GM19324 (cell line): ENCODE results near the gene RTL9.

Source experiments
- ATAC-seq: cut with Tn5 transposase; IDR thresholded peaks from one replicate; pipeline ENCODE4 v1.9.1; 2021; ENCODE audit warnings: mild to moderate bottlenecking, moderate library complexity; ENCODE audit not compliant: unreplicated experiment, low FRiP score

Gene RTL9

DNA sequence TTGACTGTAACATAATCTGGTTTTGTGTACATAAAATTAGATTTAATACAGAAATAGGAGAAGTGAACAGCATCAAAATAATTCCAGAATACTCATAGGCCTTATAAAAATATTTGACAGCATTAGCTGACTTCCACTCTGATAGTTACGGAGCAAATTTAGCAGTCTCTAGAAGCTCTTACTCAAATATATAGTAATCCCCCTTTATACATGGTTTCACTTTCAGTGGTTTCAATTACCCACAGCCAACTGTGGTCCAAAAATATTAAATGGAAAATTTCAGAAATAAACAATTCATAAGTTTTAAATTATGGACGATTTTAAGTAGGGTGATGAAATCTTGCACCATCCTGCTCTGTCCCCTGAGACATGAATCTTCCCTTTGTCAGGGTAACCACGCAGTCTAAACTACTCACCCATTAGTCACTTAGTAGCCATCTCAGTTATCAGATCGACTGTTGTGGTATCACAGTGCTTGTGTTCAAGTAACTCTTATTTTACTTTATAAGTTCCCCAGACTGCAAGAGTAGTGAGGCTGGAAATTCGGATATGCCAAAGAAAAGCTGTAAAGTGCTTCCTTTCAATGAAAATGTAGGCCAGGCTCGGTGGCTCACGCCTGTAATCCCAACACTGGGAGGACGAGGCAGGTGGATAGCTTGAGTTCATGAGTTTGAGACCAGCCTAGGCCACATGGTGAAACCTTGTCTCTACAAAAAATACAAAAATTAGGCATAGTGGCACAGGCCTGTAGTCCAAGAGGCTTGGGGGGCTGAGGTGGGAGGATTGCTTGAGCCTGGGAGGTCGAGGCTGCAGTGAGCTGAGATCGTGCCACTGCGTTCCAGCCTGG is 17.2 kb upstream of the RTL9 start:
- no peak for ATAC-seq

DNA sequence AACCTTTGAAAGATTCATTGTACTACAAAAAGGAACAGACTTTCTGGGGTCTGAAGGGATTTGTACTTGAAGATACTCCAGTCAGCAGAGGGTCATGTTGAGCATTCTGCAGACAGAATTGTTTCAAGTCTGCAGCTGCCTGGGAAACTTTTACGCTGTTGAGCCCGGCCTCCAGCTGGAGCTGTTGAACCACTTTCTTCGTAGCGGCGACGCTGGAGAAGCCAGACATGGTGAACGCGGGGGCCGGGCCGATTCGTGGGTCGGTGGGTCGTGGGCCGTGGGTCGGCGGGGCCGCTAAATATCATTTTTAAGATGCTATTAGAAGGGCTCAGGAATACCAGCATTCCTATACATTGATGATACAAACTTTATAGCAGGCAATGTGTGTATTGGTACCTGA is 12.0 kb upstream of the RTL9 start:
- no peak for ATAC-seq

DNA sequence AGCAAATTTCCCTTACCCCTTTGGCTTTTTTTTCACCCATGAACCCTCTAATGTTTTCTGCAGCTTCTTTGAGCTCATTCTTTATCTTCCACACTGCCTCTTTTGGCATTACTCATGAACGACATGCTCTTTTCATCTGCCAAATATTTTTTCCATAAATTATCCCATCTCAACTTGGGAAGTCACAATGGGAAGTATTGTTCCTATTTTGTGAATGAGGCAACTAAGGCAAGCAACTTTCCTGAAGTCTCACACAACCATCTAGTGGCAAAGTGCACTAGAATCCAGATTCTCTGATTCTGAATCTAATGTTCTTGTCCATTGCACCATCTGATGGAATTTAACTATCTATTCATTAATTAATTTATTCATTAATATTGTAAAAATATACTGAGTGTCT is 625 bp downstream of the RTL9 start:
- no peak for ATAC-seq

GRCh38 chrX:110363244-110363643 is 4.6 kb downstream of the RTL9 start:
- no peak for ATAC-seq

DNA sequence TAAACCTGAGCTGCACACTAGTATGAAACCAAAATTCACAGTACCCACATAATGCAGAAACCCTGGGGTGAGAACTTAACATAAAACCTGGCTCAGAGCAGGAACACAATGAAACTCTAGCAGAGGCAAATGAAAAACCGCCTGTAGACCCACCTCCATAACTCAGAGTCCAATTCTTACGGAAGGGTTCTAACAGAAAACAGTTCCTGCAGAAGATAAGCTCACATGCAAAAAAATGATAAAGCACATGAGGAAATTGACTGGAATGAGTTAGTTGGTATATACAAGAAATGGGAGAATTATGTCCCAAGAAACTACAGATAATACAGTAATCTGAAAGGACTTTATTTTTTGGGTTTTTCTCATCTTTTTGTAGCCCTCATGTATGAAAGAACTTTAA is 14.7 kb downstream of the RTL9 start:
- ATAC-seq: no peak

- peak; percentile 57 for ATAC-seq
Measured at GRCh38 chrX:110374559-110374958, 15.9 kb downstream of the RTL9 start.

- ATAC-seq: no peak
Measured at GRCh38 chrX:110381216-110381615, 22.6 kb downstream of the RTL9 start.

GRCh38 chrX:110383414-110383813 is 24.8 kb downstream of the RTL9 start:
- no peak for ATAC-seq

DNA sequence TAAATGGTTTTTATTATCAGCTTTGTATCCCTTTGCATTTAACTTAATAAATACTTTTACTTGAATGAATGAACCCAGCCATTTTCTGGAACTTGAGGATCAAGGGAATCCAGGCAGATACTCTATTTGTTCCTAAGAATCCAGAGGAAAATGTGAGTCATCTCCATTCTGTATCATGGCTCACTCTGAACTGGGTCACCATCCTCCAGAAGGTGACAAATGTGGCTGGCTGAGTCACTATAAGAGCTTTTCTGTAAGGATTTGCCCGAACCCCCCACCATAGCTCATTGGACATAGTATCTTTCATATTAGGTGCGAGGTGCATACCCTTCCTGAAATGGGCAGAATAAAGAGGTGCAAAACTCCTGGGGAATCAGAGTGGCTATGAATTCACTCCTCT is 25.8 kb downstream of the RTL9 start:
- no peak for ATAC-seq

DNA sequence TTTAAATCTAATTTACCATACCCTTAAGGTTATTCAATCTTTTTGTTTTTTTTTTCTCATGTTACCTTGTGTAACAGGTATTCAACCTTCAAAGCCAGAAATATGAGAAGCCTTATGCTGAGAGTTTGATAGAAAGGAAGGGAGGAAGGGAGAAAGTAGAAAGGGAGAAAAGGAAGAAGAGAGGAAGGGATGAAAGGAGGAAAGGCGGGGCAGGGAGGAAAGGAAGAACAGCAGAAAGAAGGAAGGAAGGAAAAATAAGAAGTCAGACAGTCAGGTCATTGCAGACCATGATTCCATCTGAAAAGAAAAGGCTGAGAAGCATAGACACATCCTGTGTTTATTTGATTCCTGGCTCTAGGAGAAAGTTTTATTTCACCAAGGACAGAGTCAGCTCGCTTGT is 30.9 kb downstream of the RTL9 start:
- ATAC-seq: no peak

GRCh38 chrX:110391086-110391485 is 32.4 kb downstream of the RTL9 start:
- ATAC-seq: no peak

DNA sequence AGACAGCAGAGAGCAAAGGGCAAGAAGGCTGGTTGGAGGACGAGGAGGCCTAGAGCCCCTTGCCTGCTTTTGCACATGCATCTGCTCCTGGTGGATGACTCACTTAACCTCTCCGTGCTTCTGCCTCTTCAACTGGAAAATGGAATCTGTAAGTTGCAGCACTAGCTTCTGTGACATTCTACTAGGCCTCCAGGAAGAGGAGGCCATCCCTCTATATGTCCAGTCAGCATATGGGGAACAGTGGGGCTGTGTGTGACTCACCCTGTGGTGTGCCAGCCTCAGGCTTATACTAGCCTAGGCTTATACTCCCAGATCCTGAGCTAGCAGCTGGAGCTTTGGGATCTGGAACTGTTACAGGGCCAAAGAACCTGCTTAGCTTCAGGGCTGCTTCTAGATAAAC is 36.0 kb downstream of the RTL9 start:
- no peak for ATAC-seq

GRCh38 chrX:110395877-110396276 is 37.2 kb downstream of the RTL9 start:
- no peak for ATAC-seq

- ATAC-seq: no peak
Measured at GRCh38 chrX:110396735-110397134, 38.1 kb downstream of the RTL9 start.

- ATAC-seq: no peak
Measured at GRCh38 chrX:110397339-110397738, 38.7 kb downstream of the RTL9 start.

DNA sequence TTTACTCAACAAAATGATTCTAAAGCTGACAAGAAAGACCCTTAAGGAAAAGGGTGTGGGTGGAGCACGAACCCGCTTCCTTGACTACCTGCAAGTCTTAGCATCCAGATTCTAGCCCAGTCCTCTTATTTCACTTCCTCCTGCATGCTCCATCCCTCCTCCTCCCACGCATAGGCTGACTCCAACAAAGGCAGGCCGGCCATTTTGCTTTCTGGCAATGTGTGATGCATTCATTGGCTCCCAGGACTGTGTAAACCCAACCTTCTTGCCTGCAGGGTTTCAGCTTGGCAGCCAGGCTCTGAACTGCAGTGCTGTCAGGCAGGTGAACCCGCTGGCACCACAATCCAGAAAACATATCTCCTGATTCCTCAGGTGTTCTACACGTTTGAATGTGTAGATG is 39.3 kb downstream of the RTL9 start:
- no peak for ATAC-seq

DNA sequence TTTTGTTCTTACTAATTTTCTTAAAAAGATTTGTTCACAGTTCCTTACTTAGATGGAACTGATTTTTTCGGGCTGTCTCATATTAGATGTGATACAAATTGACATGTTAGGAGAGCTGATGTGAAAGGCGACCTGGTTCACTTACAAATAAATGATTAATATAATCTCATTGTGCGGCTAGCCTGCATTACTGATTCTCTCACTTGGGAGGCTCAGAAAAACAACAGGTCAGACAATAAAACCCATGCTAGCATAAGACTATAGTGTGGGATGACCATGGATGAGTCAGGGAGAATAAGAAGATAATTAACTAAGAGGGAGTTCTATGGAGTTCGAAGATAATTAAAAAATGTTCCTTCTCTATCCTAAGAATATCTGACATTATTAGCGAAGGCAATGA is 40.8 kb downstream of the RTL9 start:
- no peak for ATAC-seq

GRCh38 chrX:110399966-110400365 is 41.3 kb downstream of the RTL9 start:
- no peak for ATAC-seq

- no peak for ATAC-seq
Measured at GRCh38 chrX:110401135-110401534, 42.5 kb downstream of the RTL9 start.

DNA sequence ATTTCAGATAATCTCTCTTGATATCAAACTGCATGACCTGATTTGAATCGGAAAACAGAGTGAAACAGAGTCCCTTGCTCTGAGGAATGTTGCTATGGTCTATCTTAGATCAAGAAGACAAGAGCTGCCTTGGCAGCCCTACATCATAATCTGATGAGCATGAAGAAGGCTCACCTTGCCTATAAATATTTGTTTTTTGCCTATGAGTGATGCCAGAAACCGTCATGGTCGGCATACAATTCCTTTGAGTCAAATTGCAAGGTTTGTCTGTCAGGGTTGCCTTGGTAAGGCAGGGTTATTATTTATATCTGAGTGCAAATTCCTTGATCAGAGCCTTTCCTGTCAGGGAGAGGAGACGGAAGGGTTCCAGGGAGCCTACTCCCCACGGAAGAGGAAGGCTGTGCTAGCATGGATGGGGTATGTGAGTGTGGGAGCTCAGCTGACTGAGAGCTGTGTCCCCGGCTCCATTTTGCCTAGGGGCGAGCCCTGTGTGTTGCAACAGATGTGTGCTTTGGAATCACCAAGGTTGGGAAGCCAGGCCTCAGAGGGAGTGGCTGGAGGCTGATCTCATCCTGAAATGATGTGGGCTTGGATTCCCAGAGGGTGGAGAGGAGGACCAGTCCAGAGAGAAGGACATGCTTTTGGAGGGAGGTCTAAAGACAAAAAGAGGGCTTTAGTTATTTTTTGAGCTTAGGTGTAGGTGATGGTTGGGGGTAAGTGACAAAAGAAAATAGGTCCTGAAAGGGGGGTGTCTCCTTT is 43.6 kb downstream of the RTL9 start:
- no peak for ATAC-seq

- no peak for ATAC-seq
Measured at GRCh38 chrX:110402850-110403221, 44.2 kb downstream of the RTL9 start.
